ENCODE measurements around the gene INPP4A.

DNA sequence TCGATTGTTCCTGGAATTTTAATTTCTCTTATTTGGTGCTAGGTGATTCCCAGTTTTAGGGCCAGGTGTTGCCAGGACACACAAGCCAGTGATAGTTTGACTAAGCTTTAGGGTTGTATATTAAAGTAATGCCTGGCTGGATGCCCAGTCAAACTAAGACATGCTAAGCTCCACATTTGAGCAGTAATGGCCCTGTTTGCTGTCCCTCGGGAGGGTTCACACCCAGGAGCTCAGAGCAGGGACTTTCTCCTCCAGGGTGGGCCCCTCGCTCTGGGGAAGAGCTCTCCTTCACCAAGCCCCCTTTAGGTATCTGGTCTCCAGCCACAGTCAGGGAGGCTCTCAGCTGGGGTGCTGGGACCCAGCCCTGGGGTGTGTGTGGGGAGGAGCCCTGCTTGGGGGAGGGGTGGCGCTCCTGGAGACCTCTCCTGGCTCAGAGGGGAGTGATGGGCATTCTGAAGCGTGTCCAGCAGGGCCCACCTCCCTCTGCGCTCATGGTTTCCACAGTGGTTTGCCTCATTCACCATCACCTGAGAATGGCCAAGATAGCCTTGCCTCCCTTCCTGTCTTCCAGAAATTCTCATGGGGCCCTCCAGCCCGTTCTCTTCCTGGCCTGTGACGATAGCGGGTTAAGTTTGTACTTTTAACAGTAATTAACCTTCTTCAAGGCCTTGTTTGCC is 31.7 kb downstream of the INPP4A start:
- TF ChIP-seq POLR2A (IDR thresholded peaks at IDR 0.05): no peak
- TF ChIP-seq, protein P1, sequence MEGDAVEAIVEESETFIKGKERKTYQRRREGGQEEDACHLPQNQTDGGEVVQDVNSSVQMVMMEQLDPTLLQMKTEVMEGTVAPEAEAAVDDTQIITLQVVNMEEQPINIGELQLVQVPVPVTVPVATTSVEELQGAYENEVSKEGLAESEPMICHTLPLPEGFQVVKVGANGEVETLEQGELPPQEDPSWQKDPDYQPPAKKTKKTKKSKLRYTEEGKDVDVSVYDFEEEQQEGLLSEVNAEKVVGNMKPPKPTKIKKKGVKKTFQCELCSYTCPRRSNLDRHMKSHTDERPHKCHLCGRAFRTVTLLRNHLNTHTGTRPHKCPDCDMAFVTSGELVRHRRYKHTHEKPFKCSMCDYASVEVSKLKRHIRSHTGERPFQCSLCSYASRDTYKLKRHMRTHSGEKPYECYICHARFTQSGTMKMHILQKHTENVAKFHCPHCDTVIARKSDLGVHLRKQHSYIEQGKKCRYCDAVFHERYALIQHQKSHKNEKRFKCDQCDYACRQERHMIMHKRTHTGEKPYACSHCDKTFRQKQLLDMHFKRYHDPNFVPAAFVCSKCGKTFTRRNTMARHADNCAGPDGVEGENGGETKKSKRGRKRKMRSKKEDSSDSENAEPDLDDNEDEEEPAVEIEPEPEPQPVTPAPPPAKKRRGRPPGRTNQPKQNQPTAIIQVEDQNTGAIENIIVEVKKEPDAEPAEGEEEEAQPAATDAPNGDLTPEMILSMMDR (IDR thresholded peaks at IDR 0.05): no peak
